D341Med (cell line): ENCODE measurements around the gene ZNF579.
"Not testable (repeated sequence)": the region's sequence is repeated elsewhere in the genome, so short reads cannot be mapped to it uniquely, and the experiment has no call there.

Source experiments
- DNase-seq: peaks from one replicate; pipeline ENCODE4 v3.0.0; 2012; ENCODE audit warnings: low spot score

The ZNF579 gene

DNA sequence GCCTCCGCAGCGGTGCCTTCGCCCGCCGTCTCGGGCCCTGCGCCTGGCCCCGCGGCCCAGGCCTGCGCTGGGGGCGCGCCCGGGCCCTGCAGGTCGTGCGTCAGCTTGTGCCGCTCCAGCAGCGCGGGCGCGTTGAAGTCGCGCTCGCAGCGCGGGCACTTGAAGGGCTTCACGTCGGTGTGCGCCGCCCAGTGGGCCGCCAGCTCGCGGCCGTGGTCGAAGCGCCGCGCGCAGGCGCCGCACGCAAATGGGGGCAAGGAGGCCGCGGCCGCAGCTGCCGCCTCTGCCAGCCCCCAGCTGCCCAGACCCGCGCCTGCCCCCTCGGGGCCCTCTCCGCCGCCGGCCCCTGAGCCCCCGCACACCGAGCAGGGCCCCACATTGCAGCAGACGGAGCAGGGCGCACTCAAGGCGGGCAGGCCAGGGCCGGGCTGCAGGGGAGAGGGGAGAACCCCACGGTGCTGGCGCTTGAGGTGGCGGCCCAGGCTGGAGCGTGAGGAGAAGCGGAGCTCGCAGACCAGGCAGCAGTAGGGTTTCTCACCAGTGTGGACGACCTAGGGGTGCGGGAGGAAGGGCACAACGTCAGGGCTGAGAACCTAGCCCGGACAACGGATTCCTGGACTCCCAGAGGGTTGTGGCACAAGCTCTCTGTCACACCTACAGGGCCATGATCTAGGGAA is 12.6 kb upstream of the ZNF579 start:
- no peak for DNase-seq

GRCh38 chr19:55592391-55593090 is 11.9 kb upstream of the ZNF579 start:
- no peak for DNase-seq

DNA sequence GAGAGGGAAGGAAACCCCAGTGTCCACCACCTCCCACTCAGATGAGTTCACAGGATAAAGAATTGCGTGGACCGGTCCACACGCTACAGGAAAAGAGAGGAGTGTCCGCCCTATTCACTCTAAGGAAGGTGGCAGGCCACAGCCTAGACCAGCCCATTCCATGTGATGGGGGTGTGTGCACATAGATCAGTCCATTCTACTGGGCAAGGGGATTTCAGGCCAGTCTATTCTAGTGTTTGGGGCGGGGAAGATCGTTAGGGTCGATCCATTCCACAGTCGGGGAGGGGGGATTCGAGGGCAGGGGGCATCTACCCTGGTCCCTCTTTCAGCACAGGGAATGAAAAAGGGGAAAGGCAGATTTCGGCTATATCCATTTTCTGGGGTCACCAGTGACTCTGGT is 10.9 kb upstream of the ZNF579 start:
- DNase-seq, result no peak

- no peak for DNase-seq
Observed at GRCh38 chr19:55590617-55591016, 10.0 kb upstream of the ZNF579 start.

GRCh38 chr19:55590109-55590508 is 9.5 kb upstream of the ZNF579 start:
- no peak for DNase-seq

DNA sequence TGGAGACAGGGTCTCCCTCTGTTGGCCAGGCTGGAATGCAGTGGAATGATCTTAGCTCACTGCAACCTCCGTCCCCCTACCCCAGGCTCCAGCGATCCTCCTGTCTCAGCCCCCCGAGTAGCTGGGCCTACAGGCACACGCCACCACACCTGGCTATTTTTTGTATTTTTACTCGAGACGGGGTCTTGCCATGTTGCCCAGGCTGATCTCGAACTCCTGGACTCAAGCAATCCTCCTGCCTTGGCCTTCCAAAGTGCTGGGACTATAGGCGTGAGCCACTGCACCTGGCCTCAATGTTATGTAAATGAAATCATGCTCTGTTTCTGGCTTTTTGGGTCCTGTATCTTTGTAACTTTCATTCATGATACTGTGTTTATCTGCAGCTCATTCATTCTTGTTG is 8.1 kb upstream of the ZNF579 start:
- DNase-seq, result no peak

GRCh38 chr19:55586976-55587668 is 6.5 kb upstream of the ZNF579 start:
- peak; percentile 96 for DNase-seq

- DNase-seq, result peak; percentile 98
Observed at GRCh38 chr19:55585658-55586339, 5.2 kb upstream of the ZNF579 start.

GRCh38 chr19:55584871-55585270 is 4.2 kb upstream of the ZNF579 start:
- DNase-seq, result no peak

- not testable (repeated sequence) for DNase-seq
Observed at GRCh38 chr19:55583897-55584296, 3.2 kb upstream of the ZNF579 start.

DNA sequence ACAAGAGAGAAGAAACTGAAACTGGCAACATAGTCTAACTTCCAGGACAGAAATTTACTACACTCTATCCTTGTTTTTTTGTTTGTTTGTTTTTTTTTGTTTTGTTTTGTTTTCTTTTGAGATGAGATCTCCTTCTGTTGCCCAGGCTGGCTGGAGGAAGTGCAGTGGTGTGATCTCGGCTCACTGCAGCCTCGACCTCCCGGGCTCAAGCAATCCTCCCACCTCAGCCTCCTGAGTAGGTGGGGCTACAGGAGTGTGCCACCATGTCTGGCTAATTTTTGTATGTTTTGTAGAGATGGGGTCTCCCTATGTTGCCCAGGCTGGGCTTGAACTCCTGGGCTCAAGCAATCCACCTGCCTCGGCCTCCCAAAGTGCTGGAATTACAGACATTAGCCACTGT is 1.6 kb upstream of the ZNF579 start:
- not testable (repeated sequence) for DNase-seq

GRCh38 chr19:55581823-55582223 is 1.2 kb upstream of the ZNF579 start:
- no peak for DNase-seq

DNA sequence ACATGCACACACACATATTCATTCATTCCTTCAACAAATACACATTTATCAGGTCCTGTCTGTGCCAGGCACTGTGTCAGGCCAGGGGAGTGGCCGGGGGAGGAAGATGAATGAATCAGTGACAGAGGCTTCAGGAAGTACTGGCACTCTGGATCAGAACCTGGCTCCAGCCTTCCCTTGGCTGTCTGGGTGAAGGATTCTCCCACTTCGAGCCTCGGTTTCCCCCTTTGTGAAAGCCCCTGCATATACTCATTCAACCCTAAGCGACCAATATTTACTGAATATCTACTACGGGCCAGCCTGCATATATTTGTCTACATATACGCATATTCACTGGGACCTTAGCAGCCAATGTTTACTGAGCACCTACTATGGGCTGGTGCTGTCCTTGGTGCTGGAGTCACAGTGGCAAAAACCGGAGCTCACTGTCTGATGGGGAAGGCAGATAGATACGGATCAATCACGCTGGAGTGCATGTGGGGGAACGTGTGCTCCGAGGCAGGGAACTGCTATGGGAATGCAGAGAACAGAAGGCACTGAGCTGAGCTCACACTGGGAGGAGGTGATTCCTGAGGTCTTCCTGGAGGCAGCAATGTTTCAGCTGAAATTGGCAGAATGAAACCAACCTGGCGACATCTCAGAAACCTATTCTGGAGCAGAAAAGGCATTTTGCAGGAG is 636 bp upstream of the ZNF579 start:
- DNase-seq, result no peak

GRCh38 chr19:55579766-55580621 is 654 bp downstream of the ZNF579 start:
- DNase-seq, result peak; percentile 54

- DNase-seq, result peak; percentile 40
Observed at GRCh38 chr19:55578761-55579747, 1.6 kb downstream of the ZNF579 start.

DNA sequence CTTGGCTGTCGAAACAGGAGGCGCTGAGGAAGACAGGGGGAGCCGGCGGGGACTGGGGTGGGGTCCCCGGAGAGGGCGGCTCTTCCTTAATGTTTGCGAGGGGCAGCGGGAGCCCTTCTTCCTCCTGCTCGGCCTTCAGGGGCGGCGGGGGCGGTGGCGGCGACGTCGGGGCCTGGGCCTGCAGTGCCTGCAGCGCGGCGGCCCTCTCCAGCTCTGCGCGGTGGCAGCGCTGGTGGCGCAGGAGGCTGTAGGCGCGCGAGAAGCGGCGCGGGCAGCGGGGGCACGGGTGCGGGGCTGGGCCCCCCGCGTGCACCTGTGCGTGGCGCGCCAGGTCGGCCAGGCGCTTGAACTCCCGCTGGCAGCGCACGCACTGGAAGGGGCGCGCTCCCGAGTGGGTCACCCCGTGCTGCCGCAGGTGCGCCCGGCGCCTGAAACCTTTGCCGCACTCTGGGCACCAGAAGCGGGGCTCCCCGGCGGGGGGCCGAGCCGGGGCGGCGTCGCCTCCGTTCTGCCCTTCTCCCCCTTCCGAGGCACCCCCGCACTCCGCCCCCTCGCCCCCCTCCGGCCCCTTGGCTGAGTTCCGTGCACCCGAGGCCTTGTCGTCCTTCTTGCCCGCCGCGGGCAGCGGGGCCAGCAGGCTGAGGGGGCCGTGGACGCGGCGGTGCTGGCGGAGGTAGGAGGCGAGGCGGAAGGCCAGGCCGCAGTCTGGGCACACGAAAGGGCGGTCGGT is 2.5 kb downstream of the ZNF579 start:
- peak; percentile 22 for DNase-seq

GRCh38 chr19:55576746-55577145 is 3.9 kb downstream of the ZNF579 start:
- no peak for DNase-seq

- not testable (repeated sequence) for DNase-seq
Observed at GRCh38 chr19:55573929-55574328, 6.7 kb downstream of the ZNF579 start.

- not testable (repeated sequence) for DNase-seq
Observed at GRCh38 chr19:55569477-55569876, 11.2 kb downstream of the ZNF579 start.
